Effector memory CD8-positive, alpha-beta T cell (primary cell): ENCODE measurements around the gene SBF1.

Experiments
- ATAC-seq: fragments of 150-1000 bp; cut with Tn5 transposase; replicated peaks from 2 replicates; pipeline ENCODE4 v1.10.0; 2021; ENCODE audit warnings: mild to moderate bottlenecking, moderate library complexity
- DNase-seq, 3 experiments: peaks; one replicate each; pipeline ENCODE4 v3.0.0; 2021
- H3K27ac Mint-ChIP-seq, 2 donors: one replicate each; pipeline ENCODE4 v1.8.0; 2022; ENCODE audit warnings: mild to moderate bottlenecking in 2 of 2, mixed read lengths in 2 of 2, moderate library complexity in 2 of 2
- H3K27me3 Mint-ChIP-seq, 2 donors: one replicate each; pipeline ENCODE4 v1.8.0; 2022; ENCODE audit warnings: mixed read lengths in 2 of 2
- H3K36me3 Mint-ChIP-seq: one replicate; pipeline ENCODE4 v1.8.0; 2022; ENCODE audit warnings: mild to moderate bottlenecking, moderate library complexity, mixed read lengths; ENCODE audit not compliant: insufficient read depth
- H3K4me1 Mint-ChIP-seq, 2 donors: one replicate each; pipeline ENCODE4 v1.8.0; 2022; ENCODE audit warnings: low read depth in 2 of 2, mixed read lengths in 2 of 2
- H3K4me3 Mint-ChIP-seq, 2 donors: one replicate each; pipeline ENCODE4 v1.8.0; 2022; ENCODE audit warnings: mild to moderate bottlenecking in 2 of 2, mixed read lengths in 2 of 2, moderate library complexity in 2 of 2
- H3K9me3 Mint-ChIP-seq, 2 donors: one replicate each; pipeline ENCODE4 v1.8.0; 2022; ENCODE audit warnings: mixed read lengths in 2 of 2

Gene SBF1

DNA sequence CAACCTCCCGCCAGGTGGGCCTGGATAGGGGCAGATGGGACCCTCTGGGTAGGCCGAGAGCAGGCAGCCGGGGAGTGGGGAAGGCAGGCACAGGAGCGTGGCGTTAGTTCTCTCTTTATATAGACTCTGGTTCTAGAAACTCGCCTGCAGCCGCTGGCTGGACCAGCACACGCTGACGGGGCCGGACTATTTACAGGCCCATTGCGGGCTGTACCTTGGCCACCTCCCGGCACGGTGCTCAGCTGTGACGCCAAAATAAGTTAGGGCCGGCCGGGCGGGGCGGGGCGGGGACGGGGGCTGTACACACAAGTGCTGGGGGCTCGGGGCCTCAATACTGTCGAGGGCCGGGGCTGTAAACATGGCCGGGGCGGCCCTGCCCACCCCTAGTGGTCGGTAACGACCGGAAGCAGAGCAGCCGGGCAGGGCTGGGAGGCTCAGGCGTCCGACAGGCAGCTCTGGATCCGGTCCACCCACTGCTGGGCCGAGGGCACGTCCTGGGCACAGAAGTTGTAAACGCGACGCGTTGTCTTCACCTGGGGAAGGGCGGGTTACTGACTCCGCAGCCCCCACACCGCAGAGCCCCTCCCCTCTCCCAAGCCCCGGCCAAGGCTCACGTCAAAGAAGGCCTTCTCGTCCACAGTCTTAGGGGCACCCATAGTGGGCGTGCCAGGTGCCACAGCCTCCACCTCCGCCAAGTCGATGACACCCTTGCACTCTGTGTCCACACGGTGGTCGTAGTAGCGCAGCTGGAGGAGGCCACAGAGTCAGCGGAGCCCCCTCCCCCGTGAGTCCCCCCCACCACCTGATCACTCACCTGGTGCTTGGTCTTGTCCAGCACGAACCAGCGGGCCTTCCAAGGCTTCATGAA is 27.9 kb downstream of the SBF1 start:
- ATAC-seq = no peak
- no peak for DNase-seq
- Mint-ChIP-seq H3K27me3 (no peaks in the 10 kb centered on the region), H3K27ac (peak overlapping the region; percentile 91 to 92), H3K36me3 (peaks cover 91% of the 10 kb centered on the region), H3K4me1 (peaks cover 27 to 37% of the 10 kb centered on the region in 2 donors), H3K4me3 (peak overlapping the region in 1 of 2 donors; percentile 17), H3K9me3 (no peaks in the 10 kb centered on the region)

DNA sequence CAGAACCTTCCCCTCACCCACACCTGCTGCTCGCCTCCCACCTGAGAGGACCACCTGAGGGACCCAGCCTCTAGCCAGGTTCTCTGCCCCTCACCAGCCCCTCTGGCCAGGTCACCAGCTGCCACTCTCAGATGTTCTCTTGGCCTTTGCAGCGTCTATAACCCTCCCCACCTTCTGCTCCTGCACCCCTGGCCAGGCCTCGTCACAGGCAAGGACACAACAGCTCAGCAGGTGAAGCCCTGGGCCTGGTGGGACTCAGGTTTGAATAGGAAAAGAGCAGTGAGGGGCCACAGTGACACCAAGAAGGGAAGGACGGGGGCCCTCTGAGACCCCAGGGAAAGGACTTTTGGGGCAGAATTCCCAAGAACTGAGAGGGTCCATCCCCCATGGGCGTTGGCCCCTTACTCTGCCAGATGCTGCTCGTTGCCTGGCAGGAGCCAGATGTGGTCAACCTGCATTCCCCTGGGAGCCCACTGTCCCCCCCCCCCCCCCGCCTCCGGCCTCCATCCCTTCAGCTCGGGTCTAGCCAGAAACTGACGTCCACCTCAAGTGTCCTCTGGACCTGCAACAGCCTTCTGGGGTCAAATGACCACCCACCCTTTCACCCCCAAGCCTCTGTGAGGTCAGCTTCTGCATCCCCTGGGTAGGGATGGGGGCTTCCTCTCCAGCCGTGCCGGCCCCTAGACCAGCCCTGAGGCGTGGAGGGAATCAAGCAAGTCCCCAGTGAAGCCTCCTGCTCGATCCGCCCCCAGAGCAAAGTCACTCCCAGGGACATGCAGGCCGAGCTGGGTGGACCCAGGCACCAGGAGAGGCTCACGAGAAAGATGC is 28.7 kb downstream of the SBF1 start:
- peaks cover 27 to 39% of the 10 kb centered on the region in 2 donors for H3K4me1 Mint-ChIP-seq
- DNase-seq (no peak), ATAC-seq (no peak)
- H3K36me3 Mint-ChIP-seq = peaks cover 91% of the 10 kb centered on the region
- H3K9me3 Mint-ChIP-seq = no peaks in the 10 kb centered on the region
- peak overlapping the region; percentile 43 to 51 for H3K4me3 Mint-ChIP-seq
- H3K27ac Mint-ChIP-seq = peak overlapping the region; percentile 91 to 92
- no peaks in the 10 kb centered on the region for H3K27me3 Mint-ChIP-seq

DNA sequence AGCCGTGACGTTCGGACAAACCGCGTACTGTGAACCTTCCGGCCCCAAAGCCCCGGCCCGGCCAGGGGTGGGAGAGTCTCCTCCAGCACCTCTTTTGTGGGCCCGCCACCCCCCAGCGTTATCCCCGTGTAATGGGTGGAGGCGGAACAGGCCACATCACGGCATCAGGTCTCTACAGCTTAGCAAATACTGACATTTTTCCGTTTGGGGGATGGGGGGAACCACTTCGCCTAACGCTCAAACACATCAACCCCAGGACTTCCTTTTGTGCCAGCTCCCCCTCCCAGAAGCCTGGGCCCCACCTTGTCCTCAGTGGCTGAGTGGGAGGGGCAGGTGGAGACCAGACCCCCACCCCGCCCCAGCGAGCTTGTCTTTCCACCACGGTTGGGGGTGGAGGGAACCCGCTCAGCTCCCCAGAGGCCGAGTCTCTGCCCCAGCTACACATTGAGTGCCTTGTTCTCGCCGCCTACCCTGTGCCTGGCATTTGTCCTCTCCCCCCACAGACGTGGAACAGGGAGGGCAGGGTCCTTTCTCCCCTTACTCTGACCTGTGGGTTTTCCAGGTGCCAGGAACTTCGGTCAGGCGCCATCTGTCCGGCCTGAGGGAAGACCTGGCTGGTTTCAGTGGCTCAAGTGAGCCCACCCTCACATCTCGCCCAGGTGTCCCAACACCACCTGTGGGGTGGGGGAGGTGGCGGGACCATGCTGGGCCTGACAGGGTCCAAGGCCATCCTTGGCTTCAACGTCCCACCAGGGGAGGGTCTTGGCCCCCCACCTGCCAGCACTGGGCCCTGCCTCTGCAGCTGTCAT is 29.6 kb downstream of the SBF1 start:
- Mint-ChIP-seq H3K4me1 (peaks cover 27 to 37% of the 10 kb centered on the region in 2 donors), H3K27me3 (no peaks in the 10 kb centered on the region), H3K9me3 (no peaks in the 10 kb centered on the region), H3K27ac (peak overlapping the region; percentile 91 to 92), H3K4me3 (peak overlapping the region; percentile 43 to 51), H3K36me3 (peaks cover 85% of the 10 kb centered on the region)
- DNase-seq = peak; percentile 38 to 45 (median 38)
- peak; percentile 71 for ATAC-seq

DNA sequence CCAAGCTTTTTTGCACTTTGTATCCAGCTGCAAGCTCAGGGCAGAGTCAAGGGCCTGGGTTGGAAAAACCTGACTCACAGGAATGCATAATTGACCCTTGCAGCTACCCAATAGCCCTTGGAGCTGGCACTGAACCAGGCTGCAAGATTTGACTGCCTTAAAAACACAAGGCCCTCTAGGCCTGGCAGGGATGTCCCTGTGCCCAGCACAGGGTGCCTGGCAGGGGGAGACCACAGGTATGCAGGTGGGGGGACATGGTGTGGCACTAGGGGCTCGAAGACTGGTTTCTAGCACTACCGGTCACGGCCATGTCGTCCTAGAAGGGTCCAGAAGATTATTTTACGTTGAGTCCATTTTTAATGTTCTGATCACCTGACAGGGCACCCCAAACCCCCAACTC is 30.2 kb downstream of the SBF1 start:
- H3K36me3 Mint-ChIP-seq = peaks cover 82% of the 10 kb centered on the region
- no peak for DNase-seq
- ATAC-seq = no peak
- no peaks in the 10 kb centered on the region for H3K9me3 Mint-ChIP-seq
- no peaks in the 10 kb centered on the region for H3K27me3 Mint-ChIP-seq
- peaks cover 24 to 34% of the 10 kb centered on the region in 2 donors for H3K4me1 Mint-ChIP-seq
- H3K27ac Mint-ChIP-seq = peak overlapping the region; percentile 91 to 92
- peak overlapping the region; percentile 43 to 51 for H3K4me3 Mint-ChIP-seq

DNA sequence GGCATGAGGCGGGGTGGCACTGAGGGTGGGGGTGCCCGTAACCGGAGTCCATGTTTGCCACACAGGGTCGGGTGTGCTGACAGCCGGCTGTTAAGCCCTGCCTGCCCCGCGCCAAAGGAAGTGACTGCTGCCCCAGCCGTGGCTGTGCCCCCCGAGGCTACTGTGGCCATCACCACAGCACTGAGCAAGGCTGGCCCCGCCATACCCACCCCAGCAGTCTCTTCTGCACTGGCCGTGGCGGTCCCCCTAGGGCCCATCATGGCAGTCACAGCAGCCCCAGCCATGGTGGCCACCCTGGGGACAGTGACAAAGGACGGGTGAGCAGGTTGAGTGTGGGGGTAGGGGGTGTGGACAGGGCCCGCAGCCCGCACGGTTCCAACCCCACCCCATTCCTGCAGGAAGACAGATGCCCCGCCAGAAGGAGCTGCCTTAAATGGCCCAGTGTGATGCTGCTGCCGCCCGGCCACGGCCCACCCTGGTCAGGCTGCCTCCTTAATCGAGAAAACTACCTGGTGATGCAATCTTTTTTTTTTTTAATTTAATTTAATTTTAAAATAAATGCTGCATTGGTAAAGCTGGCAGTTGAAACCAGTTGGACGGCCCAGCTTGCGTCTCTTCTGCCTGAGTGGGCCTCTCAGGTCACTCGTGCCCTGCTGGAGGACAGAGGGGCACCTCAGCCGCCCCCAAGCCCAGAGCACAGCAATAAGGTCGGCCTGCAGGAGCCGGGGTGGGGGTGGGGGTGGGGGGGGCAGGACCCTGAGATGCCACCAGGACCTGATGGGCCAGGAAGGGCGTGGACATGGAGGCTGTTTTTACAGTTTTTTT is 30.8 kb downstream of the SBF1 start:
- Mint-ChIP-seq H3K4me1 (peaks cover 20 to 32% of the 10 kb centered on the region in 2 donors), H3K4me3 (no peak overlapping the region), H3K36me3 (peaks cover 82% of the 10 kb centered on the region), H3K27me3 (no peaks in the 10 kb centered on the region), H3K9me3 (no peaks in the 10 kb centered on the region), H3K27ac (peak overlapping the region; percentile 75 to 92)
- ATAC-seq (no peak), DNase-seq (no peak)

DNA sequence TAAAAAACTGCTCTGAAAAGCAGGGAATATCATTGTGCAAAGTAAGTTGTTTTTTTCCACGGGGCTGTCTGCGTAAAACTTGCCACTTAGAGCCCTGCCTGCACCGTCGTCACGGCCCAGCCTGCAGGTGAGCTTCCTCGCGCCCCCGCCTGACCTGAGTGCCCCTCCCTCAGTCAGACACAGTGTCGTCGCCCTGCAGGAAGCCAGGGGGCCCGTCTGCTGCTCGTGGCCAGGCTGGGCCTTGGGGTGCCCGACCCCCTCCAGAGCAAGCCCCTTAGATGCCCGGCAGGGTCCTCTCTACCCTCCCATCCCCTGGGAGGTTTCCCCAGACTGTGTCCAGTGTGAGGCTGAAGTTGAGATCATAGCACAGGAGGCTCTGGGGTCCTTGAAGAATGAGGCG is 31.6 kb downstream of the SBF1 start:
- DNase-seq = no peak
- ATAC-seq = no peak
- Mint-ChIP-seq H3K27me3 (no peaks in the 10 kb centered on the region), H3K36me3 (peaks cover 82% of the 10 kb centered on the region), H3K9me3 (no peaks in the 10 kb centered on the region), H3K27ac (peak overlapping the region; percentile 75 to 89), H3K4me3 (no peak overlapping the region), H3K4me1 (peaks cover 14 to 26% of the 10 kb centered on the region in 2 donors)

DNA sequence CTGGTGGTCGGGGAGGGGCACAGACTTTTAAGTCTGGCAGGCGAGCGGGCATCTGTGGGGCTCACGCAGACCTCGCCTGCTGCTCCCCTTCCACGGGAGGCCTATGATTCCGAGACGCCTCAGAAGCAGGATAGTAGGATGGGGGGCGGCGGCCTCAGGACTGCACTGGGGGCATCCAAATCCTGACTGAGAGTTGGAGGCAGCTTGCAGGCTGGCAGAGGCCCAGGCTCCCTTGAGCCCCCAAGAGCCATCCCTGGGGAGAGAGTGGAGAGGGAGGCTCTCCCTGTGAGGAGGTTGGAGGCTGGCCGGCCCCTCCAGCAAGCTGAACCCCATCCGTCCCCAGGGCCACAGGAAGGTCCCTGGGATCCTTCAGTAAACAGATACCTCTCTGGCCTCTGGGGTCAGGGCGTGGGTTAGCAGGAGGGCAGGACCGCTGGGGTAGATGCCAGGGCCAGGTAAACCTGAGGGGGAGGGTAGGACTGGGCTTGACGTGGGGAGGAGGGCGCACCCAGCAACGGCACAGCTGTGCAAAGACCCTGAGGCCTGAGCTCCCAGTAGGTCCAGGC is 33.3 kb downstream of the SBF1 start:
- peak overlapping the region in 1 of 2 donors; percentile 76 for H3K27ac Mint-ChIP-seq
- peaks cover 79% of the 10 kb centered on the region for H3K36me3 Mint-ChIP-seq
- H3K4me1 Mint-ChIP-seq = peaks cover 14 to 23% of the 10 kb centered on the region in 2 donors
- H3K4me3 Mint-ChIP-seq = no peak overlapping the region
- no peaks in the 10 kb centered on the region for H3K9me3 Mint-ChIP-seq
- H3K27me3 Mint-ChIP-seq = no peaks in the 10 kb centered on the region
- no peak for DNase-seq
- no peak for ATAC-seq

DNA sequence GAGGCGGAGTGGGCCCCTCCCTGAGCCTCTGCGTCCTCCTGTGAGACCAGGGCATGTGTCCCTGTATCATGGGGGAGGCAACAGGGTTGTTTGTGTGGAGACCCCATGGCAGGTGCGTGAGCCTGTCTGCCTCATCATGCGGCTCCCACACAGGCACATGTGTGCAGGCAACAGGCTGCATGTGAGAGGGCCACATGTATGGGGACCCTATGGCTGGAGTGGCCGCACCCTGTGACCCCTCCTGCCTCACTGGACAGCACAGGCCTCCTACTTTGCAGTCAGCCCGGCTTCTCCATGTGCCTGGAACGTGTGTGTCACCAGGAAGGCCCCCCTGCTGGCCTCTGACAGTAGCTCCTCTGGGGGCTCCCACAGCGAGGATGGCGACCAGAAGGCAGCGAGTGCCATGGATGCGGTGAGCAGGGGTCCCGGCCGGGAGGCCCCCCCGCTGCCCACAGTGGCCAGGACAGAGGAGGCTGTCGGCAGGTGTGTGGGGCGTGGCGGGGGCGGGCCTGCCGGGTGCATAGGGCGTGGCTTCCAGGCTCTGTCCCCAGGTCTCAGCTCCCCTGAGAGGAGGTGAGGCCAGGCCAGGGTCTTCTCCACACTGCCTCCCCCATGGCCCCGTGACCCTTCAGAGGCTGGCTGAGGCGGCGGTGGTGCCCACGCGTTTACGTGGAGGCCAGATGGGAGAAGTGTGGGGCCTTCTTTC is 34.1 kb downstream of the SBF1 start:
- Mint-ChIP-seq H3K9me3 (no peaks in the 10 kb centered on the region), H3K27me3 (no peaks in the 10 kb centered on the region), H3K36me3 (peaks cover 78% of the 10 kb centered on the region), H3K4me1 (peaks cover 11 to 20% of the 10 kb centered on the region in 2 donors), H3K4me3 (no peak overlapping the region), H3K27ac (peak overlapping the region in 1 of 2 donors; percentile 76)
- DNase-seq (no peak), ATAC-seq (no peak)

DNA sequence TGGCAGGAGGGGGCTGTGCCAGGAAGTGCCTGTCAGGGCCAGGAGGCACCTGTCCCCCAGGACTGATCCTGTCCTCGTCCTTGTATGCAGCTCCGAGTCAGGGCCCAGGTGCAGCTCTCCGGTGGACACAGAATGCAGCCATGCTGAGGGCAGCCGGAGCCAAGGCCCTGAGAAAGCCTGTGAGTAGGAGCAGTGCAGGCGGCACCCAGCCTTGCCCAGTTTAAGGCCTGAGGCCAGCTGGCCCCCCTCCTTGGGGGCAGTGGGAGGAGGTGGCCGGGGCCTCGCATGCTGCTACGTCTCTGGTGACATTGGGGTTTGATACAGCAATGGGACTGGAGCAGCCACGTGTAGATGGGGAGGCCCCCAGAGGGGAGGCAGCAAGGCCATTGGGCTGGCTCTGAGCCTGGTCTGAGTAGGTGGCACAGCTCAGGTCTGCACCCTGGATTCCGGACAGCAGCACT is 34.9 kb downstream of the SBF1 start:
- Mint-ChIP-seq H3K27me3 (no peaks in the 10 kb centered on the region), H3K4me3 (no peak overlapping the region), H3K4me1 (peaks cover 7 to 12% of the 10 kb centered on the region in 2 donors), H3K36me3 (peaks cover 77% of the 10 kb centered on the region), H3K27ac (peak overlapping the region in 1 of 2 donors; percentile 66), H3K9me3 (no peaks in the 10 kb centered on the region)
- DNase-seq = no peak
- ATAC-seq = no peak

DNA sequence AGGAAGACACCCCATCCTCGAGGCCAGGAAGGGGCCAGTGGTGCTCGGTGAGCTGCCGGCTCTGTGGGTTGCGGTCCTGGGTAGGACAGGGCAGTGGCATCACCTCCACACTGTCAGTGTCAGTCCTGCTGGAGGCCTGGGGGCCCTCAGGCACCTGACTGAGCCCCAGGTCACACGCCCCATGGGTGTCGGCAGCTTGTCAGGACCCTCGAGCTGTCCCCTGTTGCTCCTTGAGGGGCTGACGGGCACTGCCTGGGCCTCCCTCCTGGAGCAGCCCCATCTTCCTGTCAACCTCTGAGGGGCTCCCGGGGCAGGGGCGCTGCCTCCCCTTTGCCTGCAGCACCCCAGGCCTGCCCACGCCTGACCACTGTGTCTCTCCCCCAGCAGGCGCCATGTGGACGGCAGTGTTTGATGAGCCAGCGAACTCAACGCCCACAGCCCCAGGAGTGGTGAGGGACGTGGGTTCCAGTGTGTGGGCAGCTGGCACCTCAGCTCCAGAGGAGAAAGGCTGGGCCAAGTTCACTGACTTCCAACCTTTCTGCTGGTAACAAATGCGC is 35.4 kb downstream of the SBF1 start:
- no peaks in the 10 kb centered on the region for H3K9me3 Mint-ChIP-seq
- H3K4me1 Mint-ChIP-seq = peaks cover 7 to 12% of the 10 kb centered on the region in 2 donors
- peak overlapping the region in 1 of 2 donors; percentile 66 for H3K27ac Mint-ChIP-seq
- H3K27me3 Mint-ChIP-seq = no peaks in the 10 kb centered on the region
- no peak for ATAC-seq
- no peak for DNase-seq
- peaks cover 74% of the 10 kb centered on the region for H3K36me3 Mint-ChIP-seq
- no peak overlapping the region for H3K4me3 Mint-ChIP-seq
